Measurements from ENCODE around the gene BRME1. TPM values are rescaled to one million over a fixed set of nuclear protein-coding genes. Genes with fewer than 3 reads are reported as not detected.

BRME1 gene
- total and polyA plus RNA-seq, 2 of the 13 experiments (the other 11 are each of a cell fraction or from before 2014, with no cell fraction given) = 0.74 to 1.5 TPM

DNA sequence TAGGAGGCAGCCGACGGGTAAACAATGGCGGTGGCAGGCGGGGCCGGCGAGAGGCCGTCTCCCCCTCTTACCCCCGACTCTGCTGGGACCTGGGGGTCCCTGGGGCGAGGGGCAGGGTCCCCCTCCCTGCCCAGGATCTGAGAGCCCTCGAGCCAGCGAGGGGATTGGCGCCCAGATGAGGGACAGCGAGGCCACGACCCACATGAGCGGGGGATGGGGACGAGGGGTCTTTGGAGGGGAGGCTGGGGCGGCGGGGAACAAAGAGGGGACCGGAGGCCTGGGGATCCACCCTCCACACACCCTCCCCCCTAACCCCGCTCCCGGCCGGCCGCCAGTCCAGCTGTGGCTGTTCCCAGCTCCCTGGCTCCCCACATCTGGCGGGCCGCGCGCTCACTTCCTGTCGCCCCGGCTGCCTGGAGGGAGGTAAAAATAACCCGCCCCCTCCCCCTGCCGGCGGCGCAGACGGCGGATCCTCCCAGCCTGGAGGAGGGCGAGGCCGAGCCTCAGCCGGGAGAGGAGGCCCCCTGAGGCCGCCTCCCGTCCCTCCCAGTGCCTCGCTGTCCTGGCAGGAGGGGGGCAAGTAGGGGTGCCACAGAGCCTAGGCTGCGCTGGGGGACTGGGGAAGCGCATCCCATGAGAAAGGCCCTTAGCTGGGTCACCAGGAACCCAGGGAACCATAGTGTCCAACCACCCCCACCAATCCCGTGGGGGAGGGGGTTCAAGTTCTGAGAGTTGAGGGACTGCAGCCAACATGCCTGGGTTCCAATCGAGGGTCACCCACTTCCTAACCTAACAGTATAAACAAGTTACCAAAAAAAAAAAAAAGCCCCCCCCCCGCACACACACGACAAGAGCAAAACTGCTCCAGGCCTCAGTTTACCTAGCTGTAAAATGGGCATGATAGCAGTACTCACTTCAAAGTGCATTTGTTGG is 58.2 kb downstream of the BRME1 start (continued):
- TF ChIP-seq, protein P1, sequence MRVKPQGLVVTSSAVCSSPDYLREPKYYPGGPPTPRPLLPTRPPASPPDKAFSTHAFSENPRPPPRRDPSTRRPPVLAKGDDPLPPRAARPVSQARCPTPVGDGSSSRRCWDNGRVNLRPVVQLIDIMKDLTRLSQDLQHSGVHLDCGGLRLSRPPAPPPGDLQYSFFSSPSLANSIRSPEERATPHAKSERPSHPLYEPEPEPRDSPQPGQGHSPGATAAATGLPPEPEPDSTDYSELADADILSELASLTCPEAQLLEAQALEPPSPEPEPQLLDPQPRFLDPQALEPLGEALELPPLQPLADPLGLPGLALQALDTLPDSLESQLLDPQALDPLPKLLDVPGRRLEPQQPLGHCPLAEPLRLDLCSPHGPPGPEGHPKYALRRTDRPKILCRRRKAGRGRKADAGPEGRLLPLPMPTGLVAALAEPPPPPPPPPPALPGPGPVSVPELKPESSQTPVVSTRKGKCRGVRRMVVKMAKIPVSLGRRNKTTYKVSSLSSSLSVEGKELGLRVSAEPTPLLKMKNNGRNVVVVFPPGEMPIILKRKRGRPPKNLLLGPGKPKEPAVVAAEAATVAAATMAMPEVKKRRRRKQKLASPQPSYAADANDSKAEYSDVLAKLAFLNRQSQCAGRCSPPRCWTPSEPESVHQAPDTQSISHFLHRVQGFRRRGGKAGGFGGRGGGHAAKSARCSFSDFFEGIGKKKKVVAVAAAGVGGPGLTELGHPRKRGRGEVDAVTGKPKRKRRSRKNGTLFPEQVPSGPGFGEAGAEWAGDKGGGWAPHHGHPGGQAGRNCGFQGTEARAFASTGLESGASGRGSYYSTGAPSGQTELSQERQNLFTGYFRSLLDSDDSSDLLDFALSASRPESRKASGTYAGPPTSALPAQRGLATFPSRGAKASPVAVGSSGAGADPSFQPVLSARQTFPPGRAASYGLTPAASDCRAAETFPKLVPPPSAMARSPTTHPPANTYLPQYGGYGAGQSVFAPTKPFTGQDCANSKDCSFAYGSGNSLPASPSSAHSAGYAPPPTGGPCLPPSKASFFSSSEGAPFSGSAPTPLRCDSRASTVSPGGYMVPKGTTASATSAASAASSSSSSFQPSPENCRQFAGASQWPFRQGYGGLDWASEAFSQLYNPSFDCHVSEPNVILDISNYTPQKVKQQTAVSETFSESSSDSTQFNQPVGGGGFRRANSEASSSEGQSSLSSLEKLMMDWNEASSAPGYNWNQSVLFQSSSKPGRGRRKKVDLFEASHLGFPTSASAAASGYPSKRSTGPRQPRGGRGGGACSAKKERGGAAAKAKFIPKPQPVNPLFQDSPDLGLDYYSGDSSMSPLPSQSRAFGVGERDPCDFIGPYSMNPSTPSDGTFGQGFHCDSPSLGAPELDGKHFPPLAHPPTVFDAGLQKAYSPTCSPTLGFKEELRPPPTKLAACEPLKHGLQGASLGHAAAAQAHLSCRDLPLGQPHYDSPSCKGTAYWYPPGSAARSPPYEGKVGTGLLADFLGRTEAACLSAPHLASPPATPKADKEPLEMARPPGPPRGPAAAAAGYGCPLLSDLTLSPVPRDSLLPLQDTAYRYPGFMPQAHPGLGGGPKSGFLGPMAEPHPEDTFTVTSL (CRISPR knock-in tag; IDR thresholded peaks at IDR 0.05; ENCODE audit: borderline replicate concordance) = 0 out of 2 replicates have a peak, but pooled peaks have one; percentile 49
- TF ChIP-seq POLR2AphosphoS2 (IDR thresholded peaks at IDR 0.05; ENCODE audit: low read depth, low read length) = no peak
- peak; percentile 40 for TF ChIP-seq ELF3 (CRISPR knock-in tag; IDR thresholded peaks at IDR 0.05)
- TF ChIP-seq ZNF292 (CRISPR knock-in tag; IDR thresholded peaks at IDR 0.05; ENCODE audit: borderline replicate concordance, low read depth) = no peak
- no peak for TF ChIP-seq ZNF776 (CRISPR knock-in tag; IDR thresholded peaks at IDR 0.05)
- TF ChIP-seq, protein P2, sequence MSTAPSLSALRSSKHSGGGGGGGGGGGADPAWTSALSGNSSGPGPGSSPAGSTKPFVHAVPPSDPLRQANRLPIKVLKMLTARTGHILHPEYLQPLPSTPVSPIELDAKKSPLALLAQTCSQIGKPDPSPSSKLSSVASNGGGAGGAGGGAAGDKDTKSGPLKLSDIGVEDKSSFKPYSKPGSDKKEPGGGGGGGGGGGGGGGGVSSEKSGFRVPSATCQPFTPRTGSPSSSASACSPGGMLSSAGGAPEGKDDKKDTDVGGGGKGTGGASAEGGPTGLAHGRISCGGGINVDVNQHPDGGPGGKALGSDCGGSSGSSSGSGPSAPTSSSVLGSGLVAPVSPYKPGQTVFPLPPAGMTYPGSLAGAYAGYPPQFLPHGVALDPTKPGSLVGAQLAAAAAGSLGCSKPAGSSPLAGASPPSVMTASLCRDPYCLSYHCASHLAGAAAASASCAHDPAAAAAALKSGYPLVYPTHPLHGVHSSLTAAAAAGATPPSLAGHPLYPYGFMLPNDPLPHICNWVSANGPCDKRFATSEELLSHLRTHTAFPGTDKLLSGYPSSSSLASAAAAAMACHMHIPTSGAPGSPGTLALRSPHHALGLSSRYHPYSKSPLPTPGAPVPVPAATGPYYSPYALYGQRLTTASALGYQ (CRISPR knock-in tag; IDR thresholded peaks at IDR 0.05) = peak; percentile 22; the same call in 1 of the 2 replicates
- TF ChIP-seq FOSL2 (CRISPR knock-in tag; IDR thresholded peaks at IDR 0.05) = peak; percentile 78
- TF ChIP-seq, protein P3, sequence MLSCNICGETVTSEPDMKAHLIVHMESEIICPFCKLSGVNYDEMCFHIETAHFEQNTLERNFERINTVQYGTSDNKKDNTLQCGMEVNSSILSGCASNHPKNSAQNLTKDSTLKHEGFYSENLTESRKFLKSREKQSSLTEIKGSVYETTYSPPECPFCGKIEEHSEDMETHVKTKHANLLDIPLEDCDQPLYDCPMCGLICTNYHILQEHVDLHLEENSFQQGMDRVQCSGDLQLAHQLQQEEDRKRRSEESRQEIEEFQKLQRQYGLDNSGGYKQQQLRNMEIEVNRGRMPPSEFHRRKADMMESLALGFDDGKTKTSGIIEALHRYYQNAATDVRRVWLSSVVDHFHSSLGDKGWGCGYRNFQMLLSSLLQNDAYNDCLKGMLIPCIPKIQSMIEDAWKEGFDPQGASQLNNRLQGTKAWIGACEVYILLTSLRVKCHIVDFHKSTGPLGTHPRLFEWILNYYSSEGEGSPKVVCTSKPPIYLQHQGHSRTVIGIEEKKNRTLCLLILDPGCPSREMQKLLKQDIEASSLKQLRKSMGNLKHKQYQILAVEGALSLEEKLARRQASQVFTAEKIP (CRISPR knock-in tag; IDR thresholded peaks at IDR 0.05; ENCODE audit: borderline replicate concordance) = no peak
- TF ChIP-seq ZNF777 (CRISPR knock-in tag; IDR thresholded peaks at IDR 0.05) = peak; percentile 34; the same call in 1 of the 2 replicates
- 0 out of 2 replicates have a peak, but pooled peaks have one; percentile 47 for TF ChIP-seq ZNF768 (CRISPR knock-in tag; IDR thresholded peaks at IDR 0.05)
- TF ChIP-seq ZNF562 (CRISPR knock-in tag; IDR thresholded peaks at IDR 0.05; ENCODE audit: borderline replicate concordance) = no peak
- peak; percentile 74 for TF ChIP-seq AGO2 (optimal IDR thresholded peaks at IDR 0.05; ENCODE audit: low read depth, low read length)
- TF ChIP-seq CBX2 (IDR thresholded peaks at IDR 0.05; ENCODE audit: low read depth, low read length) = no peak
- no peak for TF ChIP-seq CBX2 (CRISPR knock-in tag; IDR thresholded peaks at IDR 0.05; ENCODE audit: low read depth)
- TF ChIP-seq REXO4 (CRISPR knock-in tag; IDR thresholded peaks at IDR 0.05; ENCODE audit: borderline replicate concordance) = no peak
- TF ChIP-seq, protein P4, sequence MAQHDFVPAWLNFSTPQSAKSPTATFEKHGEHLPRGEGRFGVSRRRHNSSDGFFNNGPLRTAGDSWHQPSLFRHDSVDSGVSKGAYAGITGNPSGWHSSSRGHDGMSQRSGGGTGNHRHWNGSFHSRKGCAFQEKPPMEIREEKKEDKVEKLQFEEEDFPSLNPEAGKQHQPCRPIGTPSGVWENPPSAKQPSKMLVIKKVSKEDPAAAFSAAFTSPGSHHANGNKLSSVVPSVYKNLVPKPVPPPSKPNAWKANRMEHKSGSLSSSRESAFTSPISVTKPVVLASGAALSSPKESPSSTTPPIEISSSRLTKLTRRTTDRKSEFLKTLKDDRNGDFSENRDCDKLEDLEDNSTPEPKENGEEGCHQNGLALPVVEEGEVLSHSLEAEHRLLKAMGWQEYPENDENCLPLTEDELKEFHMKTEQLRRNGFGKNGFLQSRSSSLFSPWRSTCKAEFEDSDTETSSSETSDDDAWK (CRISPR knock-in tag; IDR thresholded peaks at IDR 0.05) = no peak
- TF ChIP-seq ZNF709 (CRISPR knock-in tag; IDR thresholded peaks at IDR 0.05) = peak; percentile 27; the same call in 1 of the 2 replicates
